ENCODE measurements around the gene NDUFB11.

The NDUFB11 gene

GRCh38 chrX:47144626-47145394 is at the start of gene NDUFB11, which contains the start of gene RBM10:
Gene NDUFB11 (minus strand): TSS chrX:47144702. CDS start chrX:47144679, 23 bp downstream.
Gene RBM10 (plus strand): TSS chrX:47145221. CDS start chrX:47147482, 2,261 bp downstream.
- peak; percentile 83 to 87 for DNase-seq

- peak; percentile 85 to 97 for DNase-seq
Measured at GRCh38 chrX:47193475-47194193, 49.1 kb upstream of the NDUFB11 start, which contains the start of gene UBA1. Gene UBA1 (plus strand): TSS chrX:47193829. CDS start chrX:47198803, 4,974 bp downstream.

GRCh38 chrX:47191806-47192401 is 47.4 kb upstream of the NDUFB11 start:
- DNase-seq, result no peak

- DNase-seq, result no peak
Measured at GRCh38 chrX:47191331-47191730, 46.8 kb upstream of the NDUFB11 start.

- DNase-seq, result peak; percentile 72 to 77
Measured at GRCh38 chrX:47190445-47191269, 46.2 kb upstream of the NDUFB11 start.

- no peak for DNase-seq
Measured at GRCh38 chrX:47189906-47190305, 45.4 kb upstream of the NDUFB11 start.

GRCh38 chrX:47187106-47187677 is 42.7 kb upstream of the NDUFB11 start:
- DNase-seq, result no peak

GRCh38 chrX:47186096-47186740 is 41.7 kb upstream of the NDUFB11 start:
- no peak for DNase-seq

- DNase-seq, result no peak
Measured at GRCh38 chrX:47185241-47185640, 40.7 kb upstream of the NDUFB11 start.

GRCh38 chrX:47184486-47184885 is 40.0 kb upstream of the NDUFB11 start:
- DNase-seq, result no peak

GRCh38 chrX:47182106-47182700 is 37.7 kb upstream of the NDUFB11 start:
- no peak for DNase-seq

- no peak for DNase-seq
Measured at GRCh38 chrX:47181301-47181700, 36.8 kb upstream of the NDUFB11 start.

GRCh38 chrX:47180346-47180745 is 35.8 kb upstream of the NDUFB11 start:
- DNase-seq, result no peak

GRCh38 chrX:47179928-47180255 is 35.4 kb upstream of the NDUFB11 start:
- no peak for DNase-seq

- peak in 1 of 2 donors; percentile 25 for DNase-seq
Measured at GRCh38 chrX:47179221-47179927, 34.9 kb upstream of the NDUFB11 start.

GRCh38 chrX:47178337-47178736 is 33.8 kb upstream of the NDUFB11 start:
- no peak for DNase-seq

GRCh38 chrX:47177079-47177478 is 32.6 kb upstream of the NDUFB11 start:
- DNase-seq, result no peak

- no peak for DNase-seq
Measured at GRCh38 chrX:47176101-47176740, 31.7 kb upstream of the NDUFB11 start.

GRCh38 chrX:47175588-47175980 is 31.1 kb upstream of the NDUFB11 start:
- DNase-seq, result no peak

All from hippocampal formation (tissue), 2 donors.